Endothelial cell of umbilical vein (primary cell): ENCODE data around the gene CAPRIN2. TPM values are rescaled to one million over a fixed set of nuclear protein-coding genes. Genes with fewer than 3 reads are reported as not detected.

Source experiments
- BruUV-seq: library from RNA; stranded (reverse); fragments of 400-500 nt; replicated peaks from 2 replicates; lab custom pipeline; 2021; lab: Mats Ljungman, UMichigan
- CTCF ChIA-PET: fragments of 300-600, 350-600 bp; sonication (Branson Sonifier 250); formaldehyde crosslinking; loops from one replicate; lab custom pipeline; 2021; ENCODE audit warnings: antibody characterized with exemption, inconsistent platforms; lab: Charles Lee
- POLR2A ChIA-PET: fragments of 300-600, 350-600 bp; sonication (Branson Sonifier 250); formaldehyde crosslinking; loops from one replicate; lab custom pipeline; 2021; ENCODE audit warnings: antibody characterized with exemption, inconsistent platforms; lab: Charles Lee
- DNase-seq: peaks from one replicate; pipeline ENCODE4 v3.0.0-alpha.2; 2011; ENCODE audit warnings: low read depth, low spot score
- FAIRE-seq: peaks from 2 replicates; lab custom pipeline; 2011; peaks lifted over from hg19 to GRCh38; lab: Jason Lieb, UNC
- H2AFZ ChIP-seq: 2 replicates; pipeline ENCODE4 v1.6.0; 2012; ENCODE audit warnings: low read depth, low read length, control low read depth, inconsistent platforms
- H3K27ac ChIP-seq: 2 replicates; pipeline ENCODE4 v1.5.1; 2011; ENCODE audit warnings: low read depth, mild to moderate bottlenecking, control low read depth, low read length, moderate library complexity; ENCODE audit not compliant: insufficient read depth
- H3K27me3 ChIP-seq, 2 experiments: 2 replicates each; pipeline versions ENCODE4 v1.6.0 to v1.6.1; 2011; ENCODE audit warnings: low read length in 2 of 2, mixed read lengths in 1 of 2; ENCODE audit not compliant: control insufficient read depth in 2 of 2, insufficient read depth in 2 of 2
- H3K36me3 ChIP-seq, 2 experiments: 2 replicates in 1 of 2; 3 replicates in 1 of 2; pipeline ENCODE4 v1.5.1; 2011; ENCODE audit warnings: low read length in 2 of 2, mild to moderate bottlenecking in 1 of 2, moderate library complexity in 1 of 2; ENCODE audit not compliant: control insufficient read depth in 2 of 2, insufficient read depth in 2 of 2; ENCODE audit errors: extremely low read depth in 1 of 2
- H3K4me1 ChIP-seq: 3 replicates; pipeline ENCODE4 v1.5.1; 2011; ENCODE audit warnings: mild to moderate bottlenecking, low read length; ENCODE audit not compliant: control insufficient read depth, insufficient read depth; ENCODE audit errors: extremely low read depth
- H3K4me2 ChIP-seq: 2 replicates; pipeline ENCODE4 v1.6.1; 2011; ENCODE audit warnings: low read length, control low read depth, mixed read lengths; ENCODE audit not compliant: insufficient read depth
- H3K4me3 ChIP-seq, 3 experiments: fragments of 200-600 bp in 1 of 3; sonication (generic), shearing (Covaris generic) in 1 of 3; replicated peaks in 1 of 3; 2 replicates each; pipeline ENCODE4 v1.5.1; 2011 to 2016; ENCODE audit warnings: control low read depth in 3 of 3, low read length in 3 of 3, mild to moderate bottlenecking in 2 of 3, inconsistent platforms in 1 of 3, low read depth in 1 of 3, moderate library complexity in 1 of 3; ENCODE audit not compliant: insufficient read depth in 1 of 3
- H3K79me2 ChIP-seq: 2 replicates; pipeline ENCODE4 v1.6.0; 2012; ENCODE audit warnings: low read length, inconsistent platforms; ENCODE audit not compliant: control insufficient read depth, insufficient read depth
- H3K9ac ChIP-seq: replicated peaks from 2 replicates; pipeline ENCODE3; 2011; ENCODE audit warnings: low read length, control low read depth; ENCODE audit not compliant: insufficient read depth; ENCODE audit errors: extremely low read depth
- H3K9me1 ChIP-seq: replicated peaks from 3 replicates; pipeline ENCODE4 v1.6.0; 2011; ENCODE audit warnings: mild to moderate bottlenecking, low read length; ENCODE audit not compliant: control insufficient read depth, insufficient read depth; ENCODE audit errors: extremely low read depth
- H3K9me3 ChIP-seq: replicated peaks from 2 replicates; pipeline ENCODE4 v1.5.1; 2012; ENCODE audit warnings: low read length, inconsistent platforms; ENCODE audit not compliant: control insufficient read depth, insufficient read depth
- H4K20me1 ChIP-seq: replicated peaks from 2 replicates; pipeline ENCODE3; 2011; ENCODE audit warnings: mild to moderate bottlenecking, low read length; ENCODE audit not compliant: control insufficient read depth, insufficient read depth; ENCODE audit errors: extremely low read depth
- EZH2 ChIP-seq: IDR thresholded peaks from 2 replicates; pipeline ENCODE4 v1.6.1; 2012; ENCODE audit warnings: borderline replicate concordance, low read depth, mild to moderate bottlenecking, moderate library complexity, low read length, inconsistent platforms; ENCODE audit not compliant: severe bottlenecking
- FOS ChIP-seq: IDR thresholded peaks from 2 replicates; pipeline ENCODE4 v1.6.1; 2011; ENCODE audit warnings: mild to moderate bottlenecking, low read length, moderate library complexity, borderline replicate concordance; ENCODE audit not compliant: insufficient read depth
- GATA2 ChIP-seq: IDR thresholded peaks from 2 replicates; pipeline ENCODE4 v1.7.0; 2011; ENCODE audit warnings: low read depth, mild to moderate bottlenecking, moderate library complexity, mixed read lengths, low read length; ENCODE audit not compliant: insufficient read length, insufficient read depth
- JUN ChIP-seq: IDR thresholded peaks from 2 replicates; pipeline ENCODE4 v1.6.1; 2011; ENCODE audit warnings: borderline replicate concordance, low read depth; ENCODE audit not compliant: insufficient read length, insufficient read depth
- MYC ChIP-seq: IDR thresholded peaks from one replicate; pipeline ENCODE4 v1.6.1; 2011; ENCODE audit warnings: mild to moderate bottlenecking, low read depth, low read length
- POLR2A ChIP-seq: IDR thresholded peaks from 2 replicates; pipeline ENCODE4 v1.6.1; 2012; ENCODE audit warnings: low read depth, mild to moderate bottlenecking, control low read depth, low read length
- POLR2AphosphoS5 ChIP-seq: IDR thresholded peaks from 2 replicates; pipeline ENCODE4 v1.6.1; 2012; ENCODE audit warnings: low read depth, mild to moderate bottlenecking, control low read depth, low read length, moderate library complexity; ENCODE audit not compliant: insufficient read depth
- dilution Hi-C: fragments of 300-500 bp; cut with MboI; formaldehyde crosslinking; loops from one replicate; pipeline ENCODE4 v1.15.0; 2019; ENCODE audit warnings: low sequenced_read_pairs; ENCODE audit not compliant: extremely low pct_ligation_motif_present
- intact Hi-C: fragments of 100-400 bp; cut with micrococcal nuclease; formaldehyde crosslinking; loops from one replicate; pipeline ENCODE4 v1.10.0; 2022
- polyA plus RNA-seq, 4 experiments: library from polyadenylated mRNA; depleted of rRNA in 3 of 4; stranded (reverse) in 3 of 4; unstranded in 1 of 4; fragments of >200 nt; gene quantifications; 2 replicates each; pipeline versions ENCODE4 v1.2.1 to v1.2.3, GENCODE V29; 2011 to 2012; ENCODE audit warnings: missing spikeins in 1 of 4
- total RNA-seq: library from RNA; stranded (reverse); gene quantifications from 2 replicates; pipeline ENCODE4 v1.2.3, GENCODE V29; 2021
- TF ChIP-seq, protein P1 (sequence below), 2 donors: IDR thresholded peaks; 1 replicate in 1 of 2; 2 replicates in 1 of 2; pipeline ENCODE4 v1.5.1; 2011; ENCODE audit warnings: low read length in 2 of 2, mild to moderate bottlenecking in 2 of 2, moderate library complexity in 2 of 2, control low read depth in 1 of 2, inconsistent platforms in 1 of 2, low read depth in 1 of 2; ENCODE audit not compliant: insufficient read depth in 1 of 2; ENCODE audit errors: extremely low read depth in 1 of 2
- TF ChIP-seq, protein P2 (sequence below): IDR thresholded peaks from 2 replicates; pipeline ENCODE4 v1.6.1; 2011; ENCODE audit not compliant: insufficient read depth, insufficient read length

The CAPRIN2 gene
- total and polyA plus RNA-seq, 2 donors (not counting 3 experiments of a cell fraction or from before 2014, with no cell fraction given): 13.5 to 25.0 TPM

DNA sequence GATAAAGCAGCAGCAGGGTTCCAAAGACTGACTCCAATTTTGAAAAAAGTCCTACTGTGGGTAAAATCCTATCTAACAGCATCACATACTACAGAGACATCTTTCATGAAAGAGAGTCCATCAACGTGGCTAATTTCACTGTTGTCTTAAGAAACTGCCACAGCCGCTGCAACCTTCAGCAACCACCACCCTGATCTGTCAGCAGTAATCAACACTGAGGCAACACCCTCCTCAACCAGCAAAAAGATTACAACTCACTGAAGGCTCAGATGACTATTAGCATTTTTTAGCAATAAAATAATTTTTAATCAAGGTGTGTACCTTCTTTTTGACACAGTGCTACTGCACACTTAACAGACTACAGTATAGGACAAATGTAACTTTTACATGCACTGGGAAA, 6.6 kb downstream of the CAPRIN2 start:
- intact Hi-C loops: no loop called here
- no peak for TF ChIP-seq FOS
- no peak for TF ChIP-seq JUN
- no peak for TF ChIP-seq EZH2
- no peak for TF ChIP-seq POLR2A
- TF ChIP-seq, protein P1, sequence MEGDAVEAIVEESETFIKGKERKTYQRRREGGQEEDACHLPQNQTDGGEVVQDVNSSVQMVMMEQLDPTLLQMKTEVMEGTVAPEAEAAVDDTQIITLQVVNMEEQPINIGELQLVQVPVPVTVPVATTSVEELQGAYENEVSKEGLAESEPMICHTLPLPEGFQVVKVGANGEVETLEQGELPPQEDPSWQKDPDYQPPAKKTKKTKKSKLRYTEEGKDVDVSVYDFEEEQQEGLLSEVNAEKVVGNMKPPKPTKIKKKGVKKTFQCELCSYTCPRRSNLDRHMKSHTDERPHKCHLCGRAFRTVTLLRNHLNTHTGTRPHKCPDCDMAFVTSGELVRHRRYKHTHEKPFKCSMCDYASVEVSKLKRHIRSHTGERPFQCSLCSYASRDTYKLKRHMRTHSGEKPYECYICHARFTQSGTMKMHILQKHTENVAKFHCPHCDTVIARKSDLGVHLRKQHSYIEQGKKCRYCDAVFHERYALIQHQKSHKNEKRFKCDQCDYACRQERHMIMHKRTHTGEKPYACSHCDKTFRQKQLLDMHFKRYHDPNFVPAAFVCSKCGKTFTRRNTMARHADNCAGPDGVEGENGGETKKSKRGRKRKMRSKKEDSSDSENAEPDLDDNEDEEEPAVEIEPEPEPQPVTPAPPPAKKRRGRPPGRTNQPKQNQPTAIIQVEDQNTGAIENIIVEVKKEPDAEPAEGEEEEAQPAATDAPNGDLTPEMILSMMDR (IDR thresholded peaks at IDR 0.05; ENCODE audit: extremely low read depth in 1 of 2, insufficient read depth in 1 of 2, low read depth in 1 of 2, low read length in 2 of 2): no peak
- no peak for TF ChIP-seq GATA2
- TF ChIP-seq, protein P2, sequence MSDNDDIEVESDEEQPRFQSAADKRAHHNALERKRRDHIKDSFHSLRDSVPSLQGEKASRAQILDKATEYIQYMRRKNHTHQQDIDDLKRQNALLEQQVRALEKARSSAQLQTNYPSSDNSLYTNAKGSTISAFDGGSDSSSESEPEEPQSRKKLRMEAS: no peak
- TF ChIP-seq POLR2AphosphoS5: no peak
- no peak for TF ChIP-seq MYC

More for the DNA sequence above, 6.6 kb downstream of the CAPRIN2 start:
- no peak overlapping the region for H3K9ac ChIP-seq
- ChIA-PET POLR2A (no interaction called here), CTCF (no interaction called here)
- no peaks in the 10 kb centered on the region for H3K27me3 ChIP-seq
- H3K4me2 ChIP-seq: no peak overlapping the region
- DNase-seq: no peak
- H3K36me3 ChIP-seq: peaks cover under 1 to 2% of the 10 kb centered on the region in 2 experiments
- H3K9me3 ChIP-seq: no peaks in the 10 kb centered on the region
- dilution Hi-C loops: no loop called here
- H3K4me1 ChIP-seq: peaks cover 7% of the 10 kb centered on the region
- H2AFZ ChIP-seq: no peak overlapping the region
- H3K27ac ChIP-seq: no peak overlapping the region
- H3K4me3 ChIP-seq: no peak overlapping the region
- no peak for FAIRE-seq
- H4K20me1 ChIP-seq: no peaks in the 10 kb centered on the region
- no peaks in the 10 kb centered on the region for H3K9me1 ChIP-seq
- peaks cover 84% of the 10 kb centered on the region for H3K79me2 ChIP-seq
- BruUV-seq: no TSS peak
